NCI-H1694 (cell line): ENCODE data around the gene REXO1.
"Not testable (repeated sequence)": the region's sequence is repeated elsewhere in the genome, so short reads cannot be mapped to it uniquely, and the experiment has no call there.

Experiments used
- DNase-seq: peaks from one replicate; lab custom pipeline; 2025; lab: John Stamatoyannopoulos, UW

Gene REXO1

DNA sequence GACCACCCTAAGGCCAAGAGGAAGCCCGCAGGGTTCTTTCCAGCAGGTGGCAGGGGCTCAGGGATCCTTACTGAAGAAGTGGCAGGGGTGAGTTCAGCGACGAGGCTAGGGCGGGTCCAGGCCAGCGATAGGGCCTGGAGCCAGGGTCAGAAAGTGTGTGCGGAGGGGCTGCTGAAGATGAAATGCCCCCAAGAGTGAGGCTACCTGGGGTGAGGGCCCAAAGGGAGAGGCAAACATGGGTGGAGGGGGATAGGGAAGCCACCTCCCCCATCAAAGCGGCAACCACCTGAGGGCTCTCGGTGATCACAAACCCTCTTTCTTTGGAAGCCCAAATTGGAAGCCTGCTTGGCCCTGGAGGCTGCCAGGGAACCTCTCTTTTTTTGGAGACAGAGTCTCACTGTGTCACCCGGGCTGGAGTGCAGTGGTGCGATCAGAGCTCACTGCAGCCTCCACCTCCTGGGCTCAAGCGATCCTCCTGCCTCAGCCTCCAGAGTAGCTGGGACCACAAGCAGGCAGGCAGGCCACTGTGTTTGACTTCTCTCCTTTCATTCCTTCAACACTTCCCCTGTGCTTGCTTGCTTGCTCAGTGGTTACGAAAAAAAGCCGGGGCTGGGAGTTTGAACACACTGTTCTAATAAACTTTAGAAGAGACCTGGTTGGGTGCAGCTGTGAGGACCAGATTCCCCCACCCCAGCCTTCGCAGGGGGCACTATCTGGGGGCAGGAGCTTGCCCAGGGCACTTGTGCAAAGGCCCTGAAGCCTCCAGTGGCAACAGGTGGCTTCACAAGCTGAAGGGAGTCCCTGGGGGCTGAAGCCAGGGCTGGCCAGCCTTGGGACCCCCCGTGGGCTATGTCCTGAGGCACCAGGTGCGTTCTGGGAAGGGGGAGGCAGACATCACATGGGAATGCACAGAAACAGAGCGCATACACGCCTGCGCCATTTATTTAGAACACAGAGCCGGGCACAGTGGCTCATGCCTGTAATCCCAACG, 34.8 kb downstream of the REXO1 start:
- no peak for DNase-seq

- peak; percentile 63 for DNase-seq
These were observed 35.7 kb downstream of the REXO1 start for GRCh38 chr19:1812426-1813191.

DNA sequence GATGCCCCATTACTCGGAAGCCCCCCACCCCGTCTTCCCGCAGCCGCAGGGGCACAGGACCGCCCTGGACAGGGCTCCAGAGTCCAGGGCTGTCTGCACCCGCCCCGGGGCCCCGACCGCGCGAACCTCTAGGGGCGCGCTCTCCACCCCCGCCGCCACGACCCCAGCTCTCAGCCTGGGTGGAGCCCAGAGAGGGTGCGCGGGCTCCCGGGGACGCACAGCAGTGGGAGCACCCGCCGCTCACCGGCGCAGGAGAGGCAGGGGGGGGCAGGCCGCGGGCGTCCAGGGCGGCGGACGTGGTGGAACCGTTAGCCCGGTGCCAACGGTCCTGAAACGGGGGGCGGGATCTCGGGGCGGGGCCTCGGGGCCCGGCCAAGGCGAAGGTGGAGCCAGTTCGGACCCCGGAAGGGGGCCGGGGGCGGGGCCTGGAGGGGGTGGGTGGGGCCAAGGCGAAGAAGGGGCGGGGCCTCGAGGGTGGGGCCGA, 36.3 kb downstream of the REXO1 start, which contains the start of gene ATP8B3:
Gene ATP8B3, minus strand, starts transcription at position 335 of the 484 bp plus-strand sequence. CDS start 540 bp downstream, outside the sequence.
- DNase-seq, result no peak

DNA sequence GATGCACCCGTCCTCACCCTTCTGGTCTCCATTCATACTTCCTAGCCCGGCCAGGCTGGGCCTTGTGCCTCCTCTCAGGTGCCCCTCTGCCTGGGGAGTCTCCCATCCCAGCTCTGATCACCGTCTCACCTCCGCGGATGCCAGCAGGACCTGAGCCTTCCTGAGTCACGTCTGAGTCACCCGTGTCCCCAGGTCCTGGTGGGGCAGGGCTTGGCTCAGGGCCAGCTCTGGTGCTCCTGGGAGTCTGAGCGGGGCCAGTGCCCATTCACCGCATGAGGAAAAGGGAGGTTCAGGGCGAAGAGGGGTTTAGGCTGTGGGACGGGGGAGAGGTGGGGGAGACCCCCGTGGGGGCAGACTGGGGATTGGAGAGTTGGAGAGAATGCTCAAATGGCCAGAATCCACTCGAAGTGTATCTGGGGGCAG, 36.8 kb downstream of the REXO1 start:
- no peak for DNase-seq

GRCh38 chr19:1810439-1811160, 37.7 kb downstream of the REXO1 start:
- no peak for DNase-seq

GRCh38 chr19:1809678-1810077, 38.6 kb downstream of the REXO1 start:
- no peak for DNase-seq

DNA sequence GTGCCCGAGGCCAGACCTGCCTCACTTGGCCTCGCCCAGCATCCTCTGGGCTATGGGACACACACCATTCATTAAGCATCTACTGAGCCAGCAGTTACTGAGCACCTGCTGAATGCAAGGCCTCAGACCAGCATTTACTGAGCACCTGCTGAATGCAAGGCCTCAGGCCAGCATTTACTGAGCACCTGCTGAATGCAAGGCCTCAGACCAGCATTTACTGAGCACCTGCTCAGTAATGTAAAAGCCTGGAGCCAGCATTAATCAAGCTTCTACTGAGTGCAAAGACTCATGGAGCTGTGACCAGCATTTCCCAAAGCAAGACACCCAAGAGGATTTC, 39.9 kb downstream of the REXO1 start:
- no peak for DNase-seq

DNA sequence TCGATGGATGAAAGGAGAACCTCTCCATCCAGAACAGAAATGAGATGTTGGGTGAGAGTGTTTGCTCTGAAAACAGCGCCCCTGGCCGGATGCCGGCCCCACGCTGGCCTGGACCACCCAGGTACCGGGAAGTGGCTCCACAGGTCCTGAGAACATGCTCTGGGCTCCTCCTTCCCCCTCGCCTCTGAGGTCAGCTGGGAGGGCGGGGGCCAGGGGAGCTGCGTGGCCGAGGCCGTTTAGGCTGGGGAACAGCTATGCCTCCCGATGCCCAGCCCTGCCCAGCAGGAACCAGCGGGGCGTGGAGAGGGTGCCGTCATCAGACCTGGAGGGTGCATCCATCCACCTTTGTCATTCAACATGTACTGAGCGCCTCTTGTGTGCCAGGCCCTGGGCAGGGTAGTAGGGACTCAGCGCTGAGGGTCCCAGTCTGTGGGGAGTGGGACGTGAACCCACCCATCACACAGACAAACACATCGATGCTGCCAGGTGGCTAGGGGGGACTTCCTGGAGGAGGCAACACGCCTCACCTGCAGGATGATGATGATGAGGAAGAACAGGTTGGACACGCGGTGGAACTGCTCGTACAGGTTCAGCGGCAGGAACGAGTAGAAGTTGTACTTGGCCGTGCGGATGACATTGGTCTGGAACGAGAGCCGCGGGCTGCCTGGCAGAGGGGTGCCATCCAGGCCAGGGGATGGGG, 40.4 kb downstream of the REXO1 start:
- DNase-seq, result no peak

DNA sequence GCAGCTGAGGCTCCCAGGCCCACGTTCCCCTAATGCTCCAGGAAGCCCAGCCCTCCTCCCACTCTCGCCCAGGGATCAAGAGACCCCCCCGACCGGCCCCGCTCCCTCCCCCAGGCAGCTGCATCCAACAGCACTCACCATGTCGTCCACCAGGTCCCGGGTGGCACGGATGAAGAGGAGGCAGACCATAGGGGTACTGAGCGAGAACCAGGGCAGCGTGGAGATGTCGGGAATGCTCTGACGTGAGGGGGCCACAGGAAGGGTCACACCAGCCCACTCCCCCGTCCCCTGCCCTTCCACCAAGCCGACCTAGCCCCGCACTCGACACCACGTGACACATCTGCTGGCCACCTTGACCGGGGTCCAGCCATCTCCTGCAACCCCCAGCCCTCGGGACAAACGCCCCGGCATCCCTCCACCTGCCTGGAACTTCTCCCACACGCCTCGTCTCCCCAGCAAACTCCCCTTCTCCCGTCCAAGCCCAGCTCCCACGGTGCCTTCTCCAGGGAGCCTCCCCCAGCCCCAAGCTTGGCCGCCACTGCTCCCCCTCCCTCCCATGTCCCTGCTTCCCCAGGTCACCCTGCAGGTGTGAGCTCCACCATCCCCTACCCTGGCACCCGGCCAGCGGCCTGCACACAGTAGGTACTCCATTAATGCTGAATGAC, 41.1 kb downstream of the REXO1 start:
- DNase-seq, result no peak

- no peak for DNase-seq
These were observed 41.9 kb downstream of the REXO1 start for GRCh38 chr19:1806184-1807029.

- no peak for DNase-seq
These were observed 42.7 kb downstream of the REXO1 start for GRCh38 chr19:1805401-1806183.

DNA sequence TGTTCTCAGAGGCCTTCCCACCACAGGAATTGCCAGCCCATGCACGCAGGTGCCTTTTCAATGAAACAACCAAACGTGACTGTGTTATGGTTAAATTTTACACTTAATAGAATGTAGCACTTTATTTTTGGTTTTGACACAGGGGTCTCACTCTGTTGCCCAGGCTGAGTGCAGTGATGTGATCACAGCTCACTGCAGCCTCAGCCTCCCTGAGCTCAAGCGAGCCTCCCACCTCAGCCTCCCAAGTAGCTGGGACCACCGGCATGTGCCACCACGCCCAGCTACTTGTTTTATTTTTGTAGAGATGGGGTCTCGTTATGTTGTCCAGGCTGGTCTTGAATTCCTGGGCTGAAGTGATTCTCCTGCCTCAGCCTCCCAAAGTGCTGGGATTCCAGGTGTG, 43.4 kb downstream of the REXO1 start:
- no peak for DNase-seq

- no peak for DNase-seq
These were observed 48.5 kb downstream of the REXO1 start for GRCh38 chr19:1799695-1800342.

DNA sequence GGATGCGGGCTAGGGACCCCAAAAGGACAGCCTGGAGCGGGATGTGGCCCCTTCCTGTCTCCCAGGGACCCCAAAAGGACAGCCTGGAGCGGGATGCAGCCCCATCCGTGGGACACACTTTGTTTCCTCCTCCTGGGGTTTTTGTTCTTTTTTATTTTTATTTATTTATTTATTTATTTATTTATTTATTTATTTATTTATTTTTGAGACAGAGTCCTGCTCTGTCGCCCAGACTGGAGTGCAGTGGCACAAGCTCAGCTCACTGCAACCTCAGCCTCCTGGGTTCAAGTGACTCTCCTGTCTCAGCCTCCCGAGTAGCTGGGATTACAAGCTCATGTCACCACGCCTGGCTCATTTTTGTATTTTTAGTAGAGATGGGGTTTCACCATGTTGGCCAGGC, 51.0 kb downstream of the REXO1 start:
- not testable (repeated sequence) for DNase-seq

GRCh38 chr19:1796395-1797142, 51.7 kb downstream of the REXO1 start:
- no peak for DNase-seq

DNA sequence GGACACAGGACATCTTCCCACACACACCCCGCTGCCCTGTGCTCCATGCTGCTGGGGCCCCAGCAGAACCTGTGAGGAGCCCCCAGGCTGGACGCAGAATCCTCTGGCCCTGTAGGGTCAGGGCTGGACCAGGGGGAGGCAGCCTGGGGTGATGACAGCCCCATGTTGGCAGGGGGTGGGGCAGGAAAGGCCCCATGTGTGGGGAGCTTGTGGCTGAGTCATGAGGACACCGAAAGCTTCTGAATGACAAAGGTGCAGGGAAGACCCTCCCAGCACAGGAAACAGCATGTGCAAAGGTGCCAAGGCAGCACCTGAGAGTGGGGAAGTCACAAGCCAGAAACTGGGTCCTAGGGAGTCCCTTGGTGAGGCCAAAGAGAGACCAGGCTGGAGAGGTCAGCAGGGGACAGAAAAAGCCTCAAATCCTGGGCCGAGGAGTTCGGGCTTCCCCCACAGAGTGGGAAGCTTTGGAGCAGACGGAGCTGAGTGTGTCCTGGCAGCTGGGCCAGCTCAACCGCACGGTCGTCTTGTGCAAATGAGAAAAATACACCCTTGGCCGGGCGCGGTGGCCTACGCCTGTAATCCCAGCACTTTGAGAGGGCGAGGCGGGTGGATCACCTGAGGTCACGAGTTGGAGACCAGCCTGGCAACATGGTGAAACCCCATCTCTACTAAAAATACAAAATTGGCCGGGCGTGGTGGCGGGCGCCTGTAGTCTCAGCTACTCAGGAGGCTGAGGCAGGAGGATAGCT, 53.7 kb downstream of the REXO1 start:
- no peak for DNase-seq

GRCh38 chr19:1791879-1792278, 56.4 kb downstream of the REXO1 start:
- DNase-seq, result no peak
